ENCODE measurements around the gene ANAPC5.
"Not testable (repeated sequence)": the region's sequence is repeated elsewhere in the genome, so short reads cannot be mapped to it uniquely, and the experiment has no call there.

The ANAPC5 gene
- long read RNA-seq, donor 1, transcript ANAPC5-218 (17 exons, 2,400 nt) = minor isoform, 7 of 77 reads
- long read RNA-seq, donor 1, transcript ANAPC5-208 (9 exons, 2,077 nt) = minor isoform, 6 of 77 reads
- long read RNA-seq, donor 1, transcript ANAPC5-201 (17 exons, 2,513 nt) = major isoform, 8 of 77 reads
- long read RNA-seq, donor 1, transcript ANAPC5-203 (2 exons, 1,141 nt) = minor isoform, 5 of 77 reads
- long read RNA-seq, donor 1, partial matches to known transcripts = 51 of 77 reads
- long read RNA-seq, donor 1, other reads (novel, unspliced or antisense) = 0 of 77 reads
- long read RNA-seq, donor 2, partial matches to known transcripts = 12 of 23 reads
- long read RNA-seq, donor 2, other reads (novel, unspliced or antisense) = 0 of 23 reads
- long read RNA-seq, donor 3, transcript ANAPC5-201 (17 exons, 2,513 nt) = major isoform, 5 of 24 reads
- long read RNA-seq, donor 3, partial matches to known transcripts = 13 of 24 reads
- long read RNA-seq, donor 3, other reads (novel, unspliced or antisense) = 0 of 24 reads
- long read RNA-seq, donor 4, partial matches to known transcripts = 37 of 50 reads
- long read RNA-seq, donor 4, other reads (novel, unspliced or antisense) = 0 of 50 reads
- long read RNA-seq, donor 5, transcript ANAPC5-201 (17 exons, 2,513 nt) = major isoform, 6 of 36 reads
- long read RNA-seq, donor 5, partial matches to known transcripts = 25 of 36 reads
- long read RNA-seq, donor 5, other reads (novel, unspliced or antisense) = 0 of 36 reads
- long read RNA-seq, donor 6, transcript ANAPC5-218 (17 exons, 2,400 nt) = major isoform, 5 of 25 reads
- long read RNA-seq, donor 6, partial matches to known transcripts = 15 of 25 reads
- long read RNA-seq, donor 6, other reads (novel, unspliced or antisense) = 0 of 25 reads
- long read RNA-seq, donor 7, transcript ANAPC5-201 (17 exons, 2,513 nt) = minor isoform, 6 of 71 reads
- long read RNA-seq, donor 7, transcript ANAPC5-218 (17 exons, 2,400 nt) = major isoform, 7 of 71 reads
- long read RNA-seq, donor 7, partial matches to known transcripts = 55 of 71 reads
- long read RNA-seq, donor 7, other reads (novel, unspliced or antisense) = 0 of 71 reads
- long read RNA-seq, donor 8, transcript ANAPC5-201 (17 exons, 2,513 nt) = major isoform, 11 of 40 reads
- long read RNA-seq, donor 8, partial matches to known transcripts = 16 of 40 reads
- long read RNA-seq, donor 8, other reads (novel, unspliced or antisense) = 0 of 40 reads

DNA sequence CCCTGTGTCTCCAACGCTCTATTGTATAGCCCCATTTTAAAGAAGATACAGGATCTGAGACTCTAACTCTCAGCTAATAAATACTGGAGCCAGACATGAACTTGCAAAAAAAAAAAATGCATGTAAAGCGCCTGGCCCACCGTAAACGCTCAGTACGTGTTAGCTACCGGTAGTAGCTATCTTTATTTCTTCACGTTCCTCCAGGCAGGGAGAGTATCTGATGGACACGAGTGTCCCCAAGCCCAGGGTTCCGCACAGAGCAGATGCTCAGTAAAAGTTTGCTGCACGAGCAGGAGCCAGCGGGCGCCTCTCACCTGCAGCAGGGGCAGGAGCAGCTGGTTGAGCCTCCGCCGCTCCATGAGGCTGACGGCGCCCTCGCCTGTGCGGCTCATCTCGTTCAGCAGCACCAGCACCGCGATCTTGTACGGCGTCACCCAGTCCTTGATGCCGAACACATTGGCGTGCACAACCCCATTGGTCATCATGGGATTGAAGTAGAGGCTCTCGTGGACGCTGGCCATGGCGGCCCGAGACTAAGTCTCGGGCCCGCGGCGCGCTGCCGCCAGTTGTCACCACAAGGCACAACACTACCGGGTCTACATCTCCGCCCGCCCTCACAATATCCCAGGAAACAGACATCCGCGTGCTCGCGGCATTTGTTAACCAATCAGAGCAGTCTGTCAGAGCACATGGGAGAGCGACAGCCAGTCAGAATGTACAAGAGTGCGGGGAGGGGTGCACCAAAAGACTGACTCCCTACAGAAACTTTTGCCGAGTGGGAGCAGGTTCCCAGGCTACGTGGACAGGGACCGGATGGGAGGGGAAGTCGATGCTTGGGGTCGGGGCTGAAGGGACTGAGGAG, at the start of gene ANAPC5:
Gene ANAPC5, minus strand, starts transcription at position 592 of the 862 bp plus-strand sequence. Its CDS starts 71 bp downstream, at position 521.
- peak; percentile 95 for DNase-seq

GRCh38 chr12:121400332-121401139, 48.3 kb upstream of the ANAPC5 start:
- no peak for DNase-seq

GRCh38 chr12:121399391-121400331, 47.5 kb upstream of the ANAPC5 start, which contains the start of gene RNF34:
Gene RNF34 (plus strand): TSS chr12:121400118. CDS start chr12:121400213, 95 bp downstream.
- DNase-seq = peak; percentile 97

GRCh38 chr12:121398355-121398754, 46.1 kb upstream of the ANAPC5 start:
- DNase-seq = no peak

DNA sequence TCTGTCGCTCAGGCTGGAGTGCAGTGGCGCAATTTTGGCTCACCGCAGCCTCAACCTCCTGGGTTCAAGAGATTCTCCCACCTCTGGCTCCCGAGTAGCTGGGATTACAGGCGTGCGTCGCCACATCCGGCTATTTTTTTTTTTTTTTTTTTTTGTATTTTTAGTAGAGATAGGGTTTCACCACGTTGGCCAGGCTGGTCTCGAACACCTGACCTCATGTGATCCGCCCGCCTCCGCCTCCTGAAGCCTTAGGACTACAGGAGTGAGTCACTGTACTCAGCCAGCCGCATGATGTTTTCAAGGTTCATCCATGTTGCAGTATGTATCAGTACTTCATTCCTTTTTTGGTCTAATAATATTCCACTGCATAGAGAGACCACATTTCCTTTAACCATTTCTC, 45.3 kb upstream of the ANAPC5 start:
- DNase-seq = no peak

DNA sequence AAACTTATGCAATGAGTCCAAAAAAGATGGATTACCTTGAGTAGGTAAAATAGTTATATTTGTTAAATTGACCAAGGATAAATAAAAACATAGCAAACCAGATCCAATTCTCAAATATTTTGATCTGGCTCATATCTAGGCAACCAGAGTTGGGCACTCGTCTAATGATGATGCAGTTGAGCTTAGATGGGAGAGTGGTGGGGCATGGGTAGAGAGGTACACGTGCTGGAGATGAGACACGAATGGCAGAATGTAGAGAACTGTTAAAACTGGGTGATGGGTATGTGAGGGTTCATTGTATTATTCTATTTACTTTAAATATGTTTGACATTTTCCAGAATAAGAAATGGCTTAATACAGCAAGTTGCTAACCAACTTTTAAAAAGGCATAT, 40.1 kb upstream of the ANAPC5 start:
- no peak for DNase-seq

- DNase-seq = no peak
Measured at GRCh38 chr12:121391619-121392324, 39.6 kb upstream of the ANAPC5 start.

GRCh38 chr12:121390856-121391255, 38.6 kb upstream of the ANAPC5 start:
- no peak for DNase-seq

GRCh38 chr12:121388421-121388981, 36.3 kb upstream of the ANAPC5 start:
- DNase-seq = no peak

DNA sequence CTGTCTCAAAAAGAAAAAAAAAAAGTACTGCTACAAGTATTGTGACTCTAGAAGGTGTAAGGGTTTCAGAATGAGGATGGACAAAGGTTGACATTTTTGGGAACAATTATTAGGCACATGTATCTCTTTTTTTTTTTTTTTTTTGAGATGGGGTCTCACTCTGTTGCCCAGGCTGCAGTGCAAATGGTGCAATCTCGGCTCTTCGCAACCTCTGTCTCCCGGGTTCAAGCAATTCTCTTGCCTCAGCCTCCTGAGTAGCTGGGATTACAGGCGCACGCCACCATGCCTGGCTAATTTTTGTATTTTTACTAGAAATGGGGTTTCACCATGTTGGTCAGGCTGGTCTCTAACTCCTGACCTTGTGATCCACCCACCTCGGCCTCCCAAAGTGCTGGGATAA, 32.7 kb upstream of the ANAPC5 start:
- DNase-seq = not testable (repeated sequence)

DNA sequence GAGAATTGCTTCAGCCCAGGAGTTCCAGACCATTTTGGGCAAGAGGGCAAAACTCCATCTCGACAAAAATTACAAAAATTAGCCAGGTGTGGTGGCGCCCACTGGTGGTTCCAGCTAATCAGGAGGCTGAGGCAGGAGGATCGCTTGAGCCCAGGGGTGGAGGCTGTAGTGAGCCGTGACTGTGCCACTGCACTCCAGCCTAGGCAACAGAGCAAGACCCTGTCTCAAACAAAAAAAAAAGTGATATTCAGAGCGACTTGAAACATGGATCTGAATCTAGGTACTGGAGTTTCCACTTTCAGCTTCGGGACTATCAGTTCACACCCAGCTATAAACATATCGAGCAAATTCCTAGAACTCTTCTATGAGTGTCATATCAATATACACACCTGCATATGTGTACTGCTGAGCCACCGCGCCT, 31.4 kb upstream of the ANAPC5 start:
- DNase-seq = no peak

DNA sequence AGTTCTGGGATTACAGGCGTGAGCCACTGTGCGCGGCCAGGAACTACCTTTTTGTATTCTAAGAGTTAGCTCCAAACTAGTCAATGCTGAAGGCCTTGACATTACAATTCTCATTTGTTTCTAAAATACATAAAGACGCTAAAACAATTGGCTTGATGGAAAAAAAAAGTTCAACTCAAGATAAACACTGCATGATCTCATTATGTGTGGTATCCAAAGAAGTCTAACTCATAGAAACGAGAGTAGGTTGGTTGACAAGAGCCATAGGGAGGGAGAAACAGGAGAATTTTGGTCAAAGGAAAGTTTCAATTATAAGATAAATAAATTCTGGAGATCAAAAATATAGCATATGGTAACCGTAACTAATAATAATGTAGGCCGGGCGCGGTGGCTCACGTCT, 27.7 kb upstream of the ANAPC5 start:
- DNase-seq = no peak

GRCh38 chr12:121378736-121379135, 26.5 kb upstream of the ANAPC5 start:
- DNase-seq = no peak

GRCh38 chr12:121376754-121377697, 24.8 kb upstream of the ANAPC5 start:
- DNase-seq = peak; percentile 28

- DNase-seq = not testable (repeated sequence)
Measured at GRCh38 chr12:121374945-121375584, 22.9 kb upstream of the ANAPC5 start.

DNA sequence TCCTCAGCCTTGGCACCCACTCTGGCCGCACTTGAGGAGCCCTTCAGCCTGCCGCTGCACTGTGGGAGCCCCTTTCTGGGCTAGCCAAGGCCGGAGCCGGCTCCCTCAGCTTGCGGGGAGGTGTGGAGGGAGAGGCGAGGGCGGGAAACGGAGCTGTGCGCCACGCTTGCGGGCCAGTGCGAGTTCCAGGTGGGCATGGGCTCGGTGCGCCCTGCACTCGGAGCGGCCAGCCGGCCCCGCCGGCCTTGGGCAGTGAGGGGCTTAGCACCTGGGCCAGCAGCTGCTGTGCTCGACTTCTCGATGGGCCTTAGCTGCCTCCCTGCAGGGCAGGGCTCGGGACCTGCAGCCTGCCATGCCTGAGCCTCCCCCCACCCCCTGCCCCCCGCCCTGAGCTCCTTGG, 22.1 kb upstream of the ANAPC5 start:
- DNase-seq = not testable (repeated sequence)

DNA sequence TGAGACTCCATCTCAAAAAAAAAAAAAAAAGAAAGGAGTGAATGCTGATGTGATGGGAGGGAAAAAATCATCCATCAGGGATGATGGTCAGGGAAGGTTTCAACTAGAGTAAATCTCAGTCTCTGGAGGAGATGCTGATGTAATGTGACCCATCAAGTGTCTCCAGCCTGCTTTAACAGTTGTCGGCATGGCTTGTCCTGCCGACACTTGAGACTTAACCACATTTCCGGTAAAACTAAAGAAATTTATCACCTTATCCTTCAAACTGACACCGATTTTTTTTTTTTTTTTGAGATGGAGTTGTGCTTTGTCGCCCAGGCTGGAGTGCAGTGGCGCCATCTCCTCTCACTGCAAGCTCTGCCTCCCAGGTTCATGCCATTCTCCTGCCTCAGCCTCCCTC, 21.5 kb upstream of the ANAPC5 start:
- no peak for DNase-seq
